ENCODE results near the gene RAX2. TPM values are rescaled to one million over a fixed set of nuclear protein-coding genes. Genes with fewer than 3 reads are reported as not detected.

Gene RAX2
- total and polyA plus RNA-seq, 9 of the 15 experiments (the other 6 are each of a cell fraction or from before 2014, with no cell fraction given), result not detected

DNA sequence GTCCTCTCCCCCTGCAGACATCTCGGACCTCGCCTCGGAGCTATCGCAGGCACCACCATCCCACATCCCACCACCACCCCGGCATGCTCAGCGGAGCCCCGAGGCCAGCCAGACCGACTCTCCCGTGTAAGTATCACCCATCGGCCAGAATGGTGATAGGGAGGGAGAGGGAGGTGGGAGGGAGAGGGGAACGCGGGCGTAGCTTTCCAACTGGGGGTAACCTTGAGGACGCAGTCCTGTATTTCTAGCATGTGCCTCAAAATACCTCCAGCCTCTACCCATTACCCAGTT, 37.8 kb downstream of the RAX2 start (continued):
- TF ChIP-seq L3MBTL2 (IDR thresholded peaks at IDR 0.05) (no peak), FOXP1 (CRISPR knock-in tag; IDR thresholded peaks at IDR 0.05) (0 out of 2 replicates have a peak, but pooled peaks have one; percentile 25), CTBP1 (IDR thresholded peaks at IDR 0.05; ENCODE audit: borderline replicate concordance) (no peak)

DNA sequence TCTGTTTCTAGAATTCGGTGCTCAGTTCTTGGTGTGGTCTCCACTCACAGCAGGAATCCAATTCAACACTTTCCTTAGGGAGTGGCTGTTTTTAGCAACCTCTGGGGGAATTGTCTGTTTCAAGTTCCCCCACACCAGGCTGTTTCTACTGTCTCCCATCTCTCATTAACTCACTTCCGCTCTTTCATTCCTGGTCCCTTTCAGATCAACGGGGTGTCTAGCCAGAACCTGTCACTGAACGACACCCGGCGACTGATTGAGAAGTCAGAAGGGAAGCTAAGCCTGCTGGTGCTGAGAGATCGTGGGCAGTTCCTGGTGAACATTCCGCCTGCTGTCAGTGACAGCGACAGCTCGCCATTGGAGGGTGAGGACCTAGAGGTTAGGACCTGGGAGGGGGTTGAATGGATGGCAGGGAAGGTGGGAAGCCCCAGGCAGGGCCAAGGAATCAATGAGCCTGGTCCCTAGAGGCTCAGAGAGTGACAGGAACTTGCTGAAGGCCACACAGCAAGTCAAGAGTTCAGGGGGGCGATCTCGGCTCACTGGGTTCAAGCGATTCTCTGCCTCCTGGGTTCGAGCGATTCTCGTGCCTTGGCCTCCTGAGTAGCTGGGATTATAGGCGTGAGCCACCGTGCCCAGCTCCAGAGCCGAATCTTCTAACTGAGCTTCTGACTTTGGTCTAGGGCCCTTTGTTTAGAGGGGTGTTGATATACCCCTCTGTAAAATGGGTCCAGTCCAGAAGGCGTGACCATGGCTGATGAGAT, 38.3 kb downstream of the RAX2 start:
- 39% methylated on average over 19 of the region's 20 CpGs for WGBS (ENCODE audit: insufficient coverage, low coverage, missing lambda C conversion rate)
- Histone ChIP-seq H4K20me1 (replicated peaks; ENCODE audit: control insufficient read depth, insufficient read depth, low read length) (no peaks in the 10 kb centered on the region; the same call in 1 of the 2 replicates), H3K9me1 (ENCODE audit: control insufficient read depth, insufficient read depth, low read length) (no peaks in the 10 kb centered on the region), H3K4me1 (replicated peaks in 1 of 2; ENCODE audit: control insufficient read depth in 2 of 2, insufficient read depth in 2 of 2, low read length in 2 of 2) (peaks cover 9 to 26% of the 10 kb centered on the region in 2 experiments; a peak in 4 of 5 replicates), H3K9me3 (replicated peaks; ENCODE audit: control insufficient read depth, insufficient read depth, low read depth, low read length) (0 out of 2 replicates have a peak, but pooled peaks cover 4% of the 10 kb centered on the region), H3K9ac (ENCODE audit: insufficient read depth in 1 of 2, low read depth in 2 of 2, low read length in 2 of 2) (peak overlapping the region in 1 of 2 experiments; percentile 24; a peak in 3 of 4 replicates), H3K27ac (ENCODE audit: extremely low read depth, low read depth, low read length) (peak overlapping the region; percentile 2; the same call in 1 of the 3 replicates), H3K4me2 (ENCODE audit: insufficient read depth, low read length) (peak overlapping the region; percentile 19), H2AFZ (ENCODE audit: low read depth, low read length) (peak overlapping the region; percentile 80), H3K79me2 (ENCODE audit: control insufficient read depth, insufficient read depth, low read length) (no peaks in the 10 kb centered on the region), H3K4me3 (no peak overlapping the region), H3K27me3 (ENCODE audit: control insufficient read depth in 2 of 2, insufficient read depth in 2 of 2, low read length in 2 of 2) (peaks cover 0 to 9% of the 10 kb centered on the region in 2 experiments; a peak in 2 of 5 replicates), H3K36me3 (ENCODE audit: control insufficient read depth, insufficient read depth, low read length) (no peaks in the 10 kb centered on the region)
- peak; percentile 50 to 63 (median 54) for DNase-seq (ENCODE audit: extremely low read depth in 1 of 4, low spot score in 3 of 4)
- ChIA-PET CTCF (ENCODE audit: low intra/inter-chr PET ratio) (no interaction called here), POLR2A (interaction anchor here (0.6 kb wide), 4 partner anchors 8 to 159 kb away, joined by 3 to 4 read pairs (median 3); no protein-coding TSS in a partner anchor)
- in situ Hi-C loops (cut with MboI), result no loop called here
- BruUV-seq (replicated peaks), result no TSS peak
- intact Hi-C loops (cut with micrococcal nuclease), result no loop called here
- peak; percentile 59 for ATAC-seq
- peak; percentile 64 for FAIRE-seq
- TF ChIP-seq KLF10 (CRISPR knock-in tag; IDR thresholded peaks at IDR 0.05), result no peak
- TF ChIP-seq SMAD3 (CRISPR knock-in tag; conservative IDR thresholded peaks at IDR 0.05), result no peak
- peak in 1 of 2 experiments; percentile 47; a peak in 1 of 4 replicates for TF ChIP-seq ARNT (IDR thresholded peaks at IDR 0.05)
- peak in 1 of 2 experiments; percentile 31; a peak in 1 of 4 replicates for TF ChIP-seq MNT (conservative IDR thresholded peaks at IDR 0.05)
- TF ChIP-seq KHSRP (IDR thresholded peaks at IDR 0.05), result no peak
- peak; percentile 70; the same call in 1 of the 2 replicates for TF ChIP-seq ADNP (tag; IDR thresholded peaks at IDR 0.05)
- TF ChIP-seq MEIS2 (IDR thresholded peaks at IDR 0.05; ENCODE audit: partially characterized antibody), result peak; percentile 70
- no peak for TF ChIP-seq XRCC4 (IDR thresholded peaks at IDR 0.05; ENCODE audit: extremely low read depth, insufficient read depth, insufficient read length)
- TF ChIP-seq NFIC (IDR thresholded peaks at IDR 0.05), result 0 out of 2 replicates have a peak, but pooled peaks have one; percentile 10
- TF ChIP-seq DACH1 (IDR thresholded peaks at IDR 0.05; ENCODE audit: partially characterized antibody), result peak; percentile 30
- TF ChIP-seq FOXM1 (IDR thresholded peaks at IDR 0.05; ENCODE audit: low read depth), result 0 out of 2 replicates have a peak, but pooled peaks have one; percentile 12
- TF ChIP-seq FOXM1 (CRISPR knock-in tag; IDR thresholded peaks at IDR 0.05; ENCODE audit: low read depth), result no peak
- peak; percentile 35 for TF ChIP-seq PHF20 (IDR thresholded peaks at IDR 0.05; ENCODE audit: partially characterized antibody)
- TF ChIP-seq KDM1A (IDR thresholded peaks at IDR 0.05), result peak; percentile 25 to 72; a peak in 3 of 4 replicates
- no peak for TF ChIP-seq HCFC1 (IDR thresholded peaks at IDR 0.05; ENCODE audit: low read depth, low read length)
- no peak for TF ChIP-seq EWSR1 (IDR thresholded peaks at IDR 0.05; ENCODE audit: borderline replicate concordance, low read depth, partially characterized antibody)
- TF ChIP-seq, protein P1, sequence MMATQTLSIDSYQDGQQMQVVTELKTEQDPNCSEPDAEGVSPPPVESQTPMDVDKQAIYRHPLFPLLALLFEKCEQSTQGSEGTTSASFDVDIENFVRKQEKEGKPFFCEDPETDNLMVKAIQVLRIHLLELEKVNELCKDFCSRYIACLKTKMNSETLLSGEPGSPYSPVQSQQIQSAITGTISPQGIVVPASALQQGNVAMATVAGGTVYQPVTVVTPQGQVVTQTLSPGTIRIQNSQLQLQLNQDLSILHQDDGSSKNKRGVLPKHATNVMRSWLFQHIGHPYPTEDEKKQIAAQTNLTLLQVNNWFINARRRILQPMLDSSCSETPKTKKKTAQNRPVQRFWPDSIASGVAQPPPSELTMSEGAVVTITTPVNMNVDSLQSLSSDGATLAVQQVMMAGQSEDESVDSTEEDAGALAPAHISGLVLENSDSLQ (IDR thresholded peaks at IDR 0.05), result peak; percentile 55
- TF ChIP-seq ETV1 (tag; conservative IDR thresholded peaks at IDR 0.05; ENCODE audit: low read depth), result peak; percentile 76

Data from K562 (cell line).